T-helper 22 cell (primary cell): ENCODE measurements around the gene PWP2.
A peak's percentile ranks its signal among the peaks of the same experiment; 100 is the strongest.
"Not testable (repeated sequence)": the region's sequence is repeated elsewhere in the genome, so short reads cannot be mapped to it uniquely, and the experiment has no call there.

Experiments
- DNase-seq: peaks from one replicate; pipeline ENCODE4 v3.0.0-alpha.2; 2020; ENCODE audit warnings: low read depth

Gene PWP2

GRCh38 chr21:44138039-44138438, 30.8 kb downstream of the PWP2 start:
- DNase-seq, result not testable (repeated sequence)

GRCh38 chr21:44139787-44140551, 32.8 kb downstream of the PWP2 start:
- DNase-seq, result not testable (repeated sequence)

- not testable (repeated sequence) for DNase-seq
These were observed 33.3 kb downstream of the PWP2 start for GRCh38 chr21:44140552-44140932.

GRCh38 chr21:44142470-44142869, 35.3 kb downstream of the PWP2 start:
- DNase-seq, result not testable (repeated sequence)

- DNase-seq, result not testable (repeated sequence)
These were observed 36.2 kb downstream of the PWP2 start for GRCh38 chr21:44143380-44143779.

GRCh38 chr21:44143996-44144395, 36.8 kb downstream of the PWP2 start:
- DNase-seq, result not testable (repeated sequence)

- not testable (repeated sequence) for DNase-seq
These were observed 37.8 kb downstream of the PWP2 start for GRCh38 chr21:44144784-44145602.

GRCh38 chr21:44145616-44146015, 38.4 kb downstream of the PWP2 start:
- not testable (repeated sequence) for DNase-seq

- DNase-seq, result not testable (repeated sequence)
These were observed 39.9 kb downstream of the PWP2 start for GRCh38 chr21:44147108-44147507.

GRCh38 chr21:44150255-44150654, 43.1 kb downstream of the PWP2 start:
- not testable (repeated sequence) for DNase-seq

- not testable (repeated sequence) for DNase-seq
These were observed 46.2 kb downstream of the PWP2 start for GRCh38 chr21:44153214-44153888.

- peak; percentile 4 for DNase-seq
These were observed 46.7 kb downstream of the PWP2 start for GRCh38 chr21:44153889-44154228.

- not testable (repeated sequence) for DNase-seq
These were observed 47.6 kb downstream of the PWP2 start for GRCh38 chr21:44154816-44155230.

- not testable (repeated sequence) for DNase-seq
These were observed 48.2 kb downstream of the PWP2 start for GRCh38 chr21:44155231-44155993.

GRCh38 chr21:44155994-44156380, 48.8 kb downstream of the PWP2 start:
- DNase-seq, result not testable (repeated sequence)

- not testable (repeated sequence) for DNase-seq
These were observed 50.4 kb downstream of the PWP2 start for GRCh38 chr21:44157439-44158081.

GRCh38 chr21:44158082-44158468, 50.9 kb downstream of the PWP2 start:
- DNase-seq, result not testable (repeated sequence)

- DNase-seq, result not testable (repeated sequence)
These were observed 52.4 kb downstream of the PWP2 start for GRCh38 chr21:44159349-44160297.

- not testable (repeated sequence) for DNase-seq
These were observed 53.1 kb downstream of the PWP2 start for GRCh38 chr21:44160298-44160672.

- not testable (repeated sequence) for DNase-seq
These were observed 53.6 kb downstream of the PWP2 start for GRCh38 chr21:44160821-44161220.
